Prostate gland (tissue), 2 donors: ENCODE data around the gene SMO. TPM values are rescaled to one million over a fixed set of nuclear protein-coding genes. Genes with fewer than 3 reads are reported as not detected.

Experiments used
- DNase-seq: peaks from one replicate; pipeline ENCODE4 v3.0.0-alpha.2; 2019; ENCODE audit warnings: low spot score
- H3K27ac ChIP-seq, 2 donors: fragments of 200-600 bp; sonication (generic); 2 replicates each; pipeline ENCODE4 v1.5.1; 2017 to 2019
- H3K27me3 ChIP-seq: fragments of 200-600 bp; sonication (generic); replicated peaks from 2 replicates; pipeline ENCODE4 v1.5.1; 2019; ENCODE audit not compliant: insufficient read depth
- H3K36me3 ChIP-seq, 2 donors: fragments of 200-600 bp; sonication (generic); 1 replicate in 1 of 2; 2 replicates in 1 of 2; pipeline versions ENCODE4 v1.5.1 to v1.8.1; 2017 to 2019
- H3K4me1 ChIP-seq: fragments of 200-600 bp; sonication (generic); replicated peaks from 2 replicates; pipeline ENCODE4 v1.5.1; 2019
- H3K4me3 ChIP-seq, 2 donors: fragments of 200-600 bp; sonication (generic); 2 replicates each; pipeline ENCODE4 v1.5.1; 2017 to 2019
- H3K9me3 ChIP-seq: fragments of 200-600 bp; sonication (generic); 2 replicates; pipeline ENCODE4 v1.5.1; 2017
- POLR2A ChIP-seq: fragments of 450-650 bp; IDR thresholded peaks from one replicate; pipeline ENCODE4 v1.6.1; 2016; ENCODE audit warnings: antibody characterized with exemption, mild to moderate bottlenecking
- POLR2AphosphoS5 ChIP-seq: sonication (generic); formaldehyde crosslinking; IDR thresholded peaks from one replicate; pipeline ENCODE4 v1.6.1; 2017; ENCODE audit warnings: antibody characterized with exemption
- WGBS: methylation state at CpG from one replicate; pipeline ENCODE4 v1.1.5; 2018; 5-methylcytosine and 5-hydroxymethylcytosine counted together
- intact Hi-C: fragments of 100-400 bp; cut with DNase I; formaldehyde crosslinking; loops from one replicate; pipeline ENCODE4 v1.14.2; 2022
- total RNA-seq, 2 donors: library from RNA; depleted of rRNA; stranded (reverse); fragments of >200 nt; gene quantifications; one replicate each; pipeline ENCODE4 v1.1.0, GENCODE V29; 2016
- TF ChIP-seq, protein P1 (sequence below), 4 experiments: fragments of 200-600 bp in 2 of 4; fragments of 450-650 bp in 2 of 4; sonication (generic) in 2 of 4; IDR thresholded peaks; 1 replicate in 3 of 4; 2 replicates in 1 of 4; pipeline ENCODE4 v1.5.1; 2016 to 2019; ENCODE audit warnings: antibody characterized with exemption in 4 of 4, mild to moderate bottlenecking in 2 of 4, moderate library complexity in 2 of 4

The SMO gene
- total RNA-seq, 2 donors from 2014 or later = 23.2 to 32.9 TPM

- TF ChIP-seq, protein P1, sequence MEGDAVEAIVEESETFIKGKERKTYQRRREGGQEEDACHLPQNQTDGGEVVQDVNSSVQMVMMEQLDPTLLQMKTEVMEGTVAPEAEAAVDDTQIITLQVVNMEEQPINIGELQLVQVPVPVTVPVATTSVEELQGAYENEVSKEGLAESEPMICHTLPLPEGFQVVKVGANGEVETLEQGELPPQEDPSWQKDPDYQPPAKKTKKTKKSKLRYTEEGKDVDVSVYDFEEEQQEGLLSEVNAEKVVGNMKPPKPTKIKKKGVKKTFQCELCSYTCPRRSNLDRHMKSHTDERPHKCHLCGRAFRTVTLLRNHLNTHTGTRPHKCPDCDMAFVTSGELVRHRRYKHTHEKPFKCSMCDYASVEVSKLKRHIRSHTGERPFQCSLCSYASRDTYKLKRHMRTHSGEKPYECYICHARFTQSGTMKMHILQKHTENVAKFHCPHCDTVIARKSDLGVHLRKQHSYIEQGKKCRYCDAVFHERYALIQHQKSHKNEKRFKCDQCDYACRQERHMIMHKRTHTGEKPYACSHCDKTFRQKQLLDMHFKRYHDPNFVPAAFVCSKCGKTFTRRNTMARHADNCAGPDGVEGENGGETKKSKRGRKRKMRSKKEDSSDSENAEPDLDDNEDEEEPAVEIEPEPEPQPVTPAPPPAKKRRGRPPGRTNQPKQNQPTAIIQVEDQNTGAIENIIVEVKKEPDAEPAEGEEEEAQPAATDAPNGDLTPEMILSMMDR (IDR thresholded peaks at IDR 0.05) = no peak
- TF ChIP-seq POLR2AphosphoS5 = no peak
- TF ChIP-seq POLR2A = no peak
- intact Hi-C loops = no loop called here
- Histone ChIP-seq H3K4me3 (no peak overlapping the region), H3K9me3 (no peaks in the 10 kb centered on the region), H3K27me3 (no peaks in the 10 kb centered on the region), H3K4me1 (peaks cover 7% of the 10 kb centered on the region), H3K36me3 (no peaks in the 10 kb centered on the region), H3K27ac (no peak overlapping the region)
- WGBS = 63% methylated on average over 5 of the region's 5 CpGs
- no peak for DNase-seq
Observed at GRCh38 chr7:129231666-129232065, 43.2 kb downstream of the SMO start.

- Histone ChIP-seq H3K9me3 (no peaks in the 10 kb centered on the region), H3K4me1 (no peaks in the 10 kb centered on the region), H3K27ac (no peak overlapping the region), H3K27me3 (no peaks in the 10 kb centered on the region), H3K4me3 (no peak overlapping the region), H3K36me3 (no peaks in the 10 kb centered on the region)
- DNase-seq = no peak
- intact Hi-C loops = no loop called here
- no peak for TF ChIP-seq POLR2A
- TF ChIP-seq, protein P1 (IDR thresholded peaks at IDR 0.05) = no peak
- TF ChIP-seq POLR2AphosphoS5 = no peak
- WGBS = 92% methylated on average over 8 of the region's 8 CpGs
Observed at GRCh38 chr7:129238546-129238945, 50.1 kb downstream of the SMO start.

GRCh38 chr7:129240119-129240820 is 51.8 kb downstream of the SMO start:
- no peaks in the 10 kb centered on the region for H3K9me3 ChIP-seq
- H3K27me3 ChIP-seq = no peaks in the 10 kb centered on the region
- no peak overlapping the region for H3K27ac ChIP-seq
- TF ChIP-seq POLR2A (no peak), POLR2AphosphoS5 (no peak)
- TF ChIP-seq, protein P1 (IDR thresholded peaks at IDR 0.05) = no peak
- no peaks in the 10 kb centered on the region for H3K36me3 ChIP-seq
- 86% methylated on average over 10 of the region's 10 CpGs for WGBS
- no peaks in the 10 kb centered on the region for H3K4me1 ChIP-seq
- intact Hi-C loops = no loop called here
- H3K4me3 ChIP-seq = no peak overlapping the region
- no peak for DNase-seq

GRCh38 chr7:129244220-129244619 is 55.8 kb downstream of the SMO start:
- no peak for TF ChIP-seq POLR2A
- TF ChIP-seq POLR2AphosphoS5 = no peak
- TF ChIP-seq, protein P1 (IDR thresholded peaks at IDR 0.05) = no peak
- Histone ChIP-seq H3K4me3 (no peak overlapping the region), H3K9me3 (no peaks in the 10 kb centered on the region), H3K27me3 (no peaks in the 10 kb centered on the region), H3K27ac (no peak overlapping the region), H3K36me3 (no peaks in the 10 kb centered on the region), H3K4me1 (no peaks in the 10 kb centered on the region)
- no peak for DNase-seq
- intact Hi-C loops = no loop called here
- 97% methylated on average over 1 of the region's 1 CpG for WGBS

DNA sequence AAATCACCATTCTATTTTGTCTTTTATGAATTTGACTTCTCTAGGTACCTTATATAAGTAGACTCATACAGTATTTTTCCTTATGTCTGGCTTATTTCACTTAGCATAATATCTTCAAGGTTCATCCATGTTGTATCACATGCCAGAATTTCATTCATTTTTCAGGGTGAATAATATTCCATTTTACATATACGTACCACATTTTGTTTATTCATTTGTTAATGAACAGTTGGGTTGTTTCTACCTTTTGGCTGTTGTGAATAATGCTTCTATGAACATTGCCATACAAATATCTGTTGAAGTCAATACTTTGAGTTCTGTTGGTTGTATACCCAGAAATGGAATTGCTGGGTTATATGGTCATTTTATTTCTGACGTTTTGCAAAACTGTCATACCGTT is 57.1 kb downstream of the SMO start:
- DNase-seq = no peak
- TF ChIP-seq POLR2A (no peak), POLR2AphosphoS5 (no peak)
- TF ChIP-seq, protein P1 (IDR thresholded peaks at IDR 0.05) = no peak
- H3K4me3 ChIP-seq = no peak overlapping the region
- H3K4me1 ChIP-seq = no peaks in the 10 kb centered on the region
- H3K36me3 ChIP-seq = no peaks in the 10 kb centered on the region
- WGBS = 97% methylated on average over 3 of the region's 3 CpGs
- H3K9me3 ChIP-seq = no peaks in the 10 kb centered on the region
- H3K27ac ChIP-seq = no peak overlapping the region
- intact Hi-C loops = no loop called here
- H3K27me3 ChIP-seq = no peaks in the 10 kb centered on the region
